Suppressor macrophage treated with lipopolysaccharide for 1 hour (primary cell): ENCODE data around the gene C13orf46.

Experiments
- DNase-seq, 3 donors: peaks; one replicate each; pipeline ENCODE4 v3.0.0-alpha.2; 2020 to 2022

Gene C13orf46

GRCh38 chr13:113969973-113970611 lies 3.8 kb downstream of the C13orf46 start:
- no peak for DNase-seq

- DNase-seq, result no peak
Measured at GRCh38 chr13:113969311-113969972, 4.4 kb downstream of the C13orf46 start.

- DNase-seq, result no peak
Measured at GRCh38 chr13:113968463-113969310, 5.2 kb downstream of the C13orf46 start.

- no peak for DNase-seq
Measured at GRCh38 chr13:113967729-113968462, 6.0 kb downstream of the C13orf46 start.

GRCh38 chr13:113967206-113967720 lies 6.6 kb downstream of the C13orf46 start:
- no peak for DNase-seq

- DNase-seq, result no peak
Measured at GRCh38 chr13:113965968-113966884, 7.7 kb downstream of the C13orf46 start.

GRCh38 chr13:113965383-113965874 lies 8.4 kb downstream of the C13orf46 start:
- DNase-seq, result no peak

- no peak for DNase-seq
Measured at GRCh38 chr13:113964251-113964995, 9.5 kb downstream of the C13orf46 start.

- DNase-seq, result no peak
Measured at GRCh38 chr13:113963376-113963775, 10.5 kb downstream of the C13orf46 start.

- DNase-seq, result no peak
Measured at GRCh38 chr13:113962975-113963374, 10.9 kb downstream of the C13orf46 start.

- no peak for DNase-seq
Measured at GRCh38 chr13:113962386-113962785, 11.5 kb downstream of the C13orf46 start.

- DNase-seq, result no peak
Measured at GRCh38 chr13:113960276-113960948, 13.5 kb downstream of the C13orf46 start.

- peak in 2 of 3 donors; percentile 21 to 33 for DNase-seq
Measured at GRCh38 chr13:113959198-113959597, 14.7 kb downstream of the C13orf46 start.

GRCh38 chr13:113958373-113958772 lies 15.5 kb downstream of the C13orf46 start:
- DNase-seq, result no peak

- DNase-seq, result no peak
Measured at GRCh38 chr13:113956571-113956970, 17.3 kb downstream of the C13orf46 start.

- DNase-seq, result no peak
Measured at GRCh38 chr13:113955691-113956090, 18.2 kb downstream of the C13orf46 start.

GRCh38 chr13:113955235-113955634 lies 18.6 kb downstream of the C13orf46 start:
- DNase-seq, result no peak

- no peak for DNase-seq
Measured at GRCh38 chr13:113954046-113954835, 19.6 kb downstream of the C13orf46 start.

GRCh38 chr13:113953561-113953960 lies 20.3 kb downstream of the C13orf46 start:
- no peak for DNase-seq
